Endodermal cell (in vitro differentiated cells): ENCODE results near the gene PLEKHO2. TPM values are rescaled to one million over a fixed set of nuclear protein-coding genes. Genes with fewer than 3 reads are reported as not detected.
A peak's percentile ranks its signal among the peaks of the same experiment; 100 is the strongest.

Source experiments
- DNase-seq: peaks from one replicate; pipeline ENCODE4 v3.0.0-alpha.2; 2017
- H3K27ac ChIP-seq: 2 replicates; pipeline ENCODE4 v1.5.1; 2013; ENCODE audit warnings: mild to moderate bottlenecking, low read depth, low read length, moderate library complexity
- H3K27me3 ChIP-seq: 2 replicates; pipeline ENCODE4 v1.6.1; 2013; ENCODE audit warnings: mild to moderate bottlenecking, low read length, moderate library complexity; ENCODE audit not compliant: insufficient read depth, control insufficient read depth, poor library complexity, severe bottlenecking
- H3K36me3 ChIP-seq: 2 replicates; pipeline ENCODE4 v1.7.0; 2013; ENCODE audit warnings: mild to moderate bottlenecking, low read length, moderate library complexity; ENCODE audit not compliant: control insufficient read depth, insufficient read depth
- H3K4me1 ChIP-seq: one replicate; pipeline ENCODE4 v1.7.0; 2013; ENCODE audit warnings: low read length; ENCODE audit not compliant: control insufficient read depth, insufficient read depth
- H3K4me3 ChIP-seq: 2 replicates; pipeline ENCODE4 v1.5.1; 2013; ENCODE audit warnings: mild to moderate bottlenecking, low read length, moderate library complexity
- H3K9ac ChIP-seq: 2 replicates; pipeline ENCODE4 v1.6.1; 2013; ENCODE audit warnings: mild to moderate bottlenecking, low read length, moderate library complexity; ENCODE audit not compliant: poor library complexity, severe bottlenecking; ENCODE audit errors: extremely low read depth
- H3K9me3 ChIP-seq: 2 replicates; pipeline ENCODE4 v1.6.1; 2013; ENCODE audit warnings: mild to moderate bottlenecking, low read length, moderate library complexity; ENCODE audit not compliant: control insufficient read depth
- H3K27ac Mint-ChIP-seq: 2 replicates; pipeline ENCODE4 v1.8.0; 2020; ENCODE audit warnings: mixed read lengths
- H3K27me3 Mint-ChIP-seq: 2 replicates; pipeline ENCODE4 v1.8.0; 2021; ENCODE audit warnings: mild to moderate bottlenecking, mixed read lengths; ENCODE audit not compliant: insufficient read depth
- H3K36me3 Mint-ChIP-seq: 2 replicates; pipeline ENCODE4 v1.8.0; 2020; ENCODE audit warnings: low read depth, mixed read lengths
- H3K4me1 Mint-ChIP-seq: 2 replicates; pipeline ENCODE4 v1.8.0; 2020; ENCODE audit warnings: mixed read lengths
- H3K4me3 Mint-ChIP-seq: 2 replicates; pipeline ENCODE4 v1.8.0; 2020; ENCODE audit warnings: mild to moderate bottlenecking, moderate library complexity, mixed read lengths
- H3K9me3 Mint-ChIP-seq: 2 replicates; pipeline ENCODE4 v1.8.0; 2020; ENCODE audit warnings: mild to moderate bottlenecking, mixed read lengths
- CTCF ChIP-seq: fragments of 200-600 bp; sonication (generic); conservative IDR thresholded peaks from 2 replicates; pipeline ENCODE4 v1.5.0; 2021; ENCODE audit warnings: antibody characterized with exemption, mild to moderate bottlenecking
- WGBS, 2 experiments: methylation state at CpG; one replicate each; pipeline versions ENCODE4 v1.1.5 to v1.1.7; 2013; ENCODE audit warnings: missing lambda C conversion rate in 2 of 2, mixed read lengths in 1 of 2; ENCODE audit not compliant: insufficient coverage in 1 of 2, insufficient read length in 1 of 2; 5-methylcytosine and 5-hydroxymethylcytosine counted together
- total RNA-seq, 2 donors: library from RNA; stranded (reverse); fragmentation: NEBNext Ultra II Directional in 1 of 2; extraction: Animal tissue kit (Norgen Biotek cat#: 25700) in 1 of 2; gene quantifications; 2 replicates in 1 of 2; 3 replicates in 1 of 2; pipeline ENCODE4 v1.2.1, GENCODE V29; 2021

Gene PLEKHO2
- total RNA-seq, 2 donors from 2014 or later: 10.2 to 12.9 TPM

DNA sequence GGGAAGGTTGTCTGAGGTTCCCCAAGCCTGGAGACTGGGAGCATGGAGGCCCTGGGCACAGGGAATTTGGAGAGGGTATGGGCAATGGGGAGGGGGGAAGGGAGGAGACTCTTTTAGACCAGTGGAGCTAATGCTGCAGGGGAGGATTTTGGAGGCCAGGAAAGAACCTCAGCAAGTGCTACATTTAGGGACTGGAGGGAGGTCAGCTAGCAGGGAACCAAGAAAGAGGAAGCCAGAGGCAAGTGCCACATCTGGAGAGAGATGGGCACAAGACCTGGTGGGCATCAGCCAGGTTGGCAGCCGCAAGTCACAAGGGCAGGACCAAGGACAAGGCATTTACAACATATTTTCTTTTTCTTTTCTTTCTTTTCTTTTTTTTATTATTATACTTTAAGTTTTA is 20.7 kb downstream of the PLEKHO2 start:
- Mint-ChIP-seq H3K27ac (peak overlapping the region; percentile 88), H3K9me3 (no peaks in the 10 kb centered on the region), H3K27me3 (no peaks in the 10 kb centered on the region), H3K4me3 (no peak overlapping the region), H3K4me1 (peaks cover 23% of the 10 kb centered on the region), H3K36me3 (peaks cover 38% of the 10 kb centered on the region)
- H3K27ac ChIP-seq: no peak overlapping the region
- no peaks in the 10 kb centered on the region for H3K4me1 ChIP-seq
- DNase-seq: no peak
- no peak overlapping the region for H3K4me3 ChIP-seq
- no peaks in the 10 kb centered on the region for H3K27me3 ChIP-seq
- H3K36me3 ChIP-seq: peaks cover 46% of the 10 kb centered on the region
- WGBS, 2 experiments: 75% methylated on average over 1 of the region's 1 CpG; no CpG with 5 or more reads in 1 of the 2 experiments
- no peak overlapping the region for H3K9ac ChIP-seq
- TF ChIP-seq CTCF: no peak
- no peaks in the 10 kb centered on the region for H3K9me3 ChIP-seq

GRCh38 chr15:64864068-64864467 is 22.4 kb downstream of the PLEKHO2 start:
- Histone ChIP-seq H3K9ac (no peak overlapping the region), H3K4me3 (no peak overlapping the region), H3K36me3 (peaks cover 30% of the 10 kb centered on the region), H3K27ac (no peak overlapping the region), H3K9me3 (no peaks in the 10 kb centered on the region), H3K27me3 (no peaks in the 10 kb centered on the region), H3K4me1 (no peaks in the 10 kb centered on the region)
- no peak for TF ChIP-seq CTCF
- H3K4me3 Mint-ChIP-seq: no peak overlapping the region
- peaks cover 30% of the 10 kb centered on the region for H3K36me3 Mint-ChIP-seq
- DNase-seq: no peak
- WGBS, 2 experiments: 88 to 100% methylated on average over 1 of the region's 1 CpG
- H3K27ac Mint-ChIP-seq: peak overlapping the region; percentile 40
- H3K4me1 Mint-ChIP-seq: peaks cover 23% of the 10 kb centered on the region
- no peaks in the 10 kb centered on the region for H3K9me3 Mint-ChIP-seq
- H3K27me3 Mint-ChIP-seq: no peaks in the 10 kb centered on the region

GRCh38 chr15:64865126-64865997 is 23.6 kb downstream of the PLEKHO2 start:
- Mint-ChIP-seq H3K27ac (no peak overlapping the region), H3K9me3 (no peaks in the 10 kb centered on the region), H3K4me1 (peaks cover 23% of the 10 kb centered on the region), H3K4me3 (no peak overlapping the region), H3K36me3 (peaks cover 22% of the 10 kb centered on the region), H3K27me3 (no peaks in the 10 kb centered on the region)
- Histone ChIP-seq H3K4me1 (no peaks in the 10 kb centered on the region), H3K27ac (peak overlapping the region; percentile 44), H3K4me3 (no peak overlapping the region), H3K9ac (no peak overlapping the region), H3K9me3 (no peaks in the 10 kb centered on the region), H3K36me3 (peaks cover 19% of the 10 kb centered on the region), H3K27me3 (no peaks in the 10 kb centered on the region)
- no peak for DNase-seq
- no peak for TF ChIP-seq CTCF
- 93 to 95% methylated on average over 8 to 12 of the region's 12 CpGs for WGBS, 2 experiments
